GM23338 (cell line): ENCODE results near the gene SH3RF2. TPM values are rescaled to one million over a fixed set of nuclear protein-coding genes. Genes with fewer than 3 reads are reported as not detected.

ENCODE experiments used
- ATAC-seq: fragments of 200-7000 bp; cut with Tn5 transposase; 3 replicates; pipeline ENCODE4 v1.9.1; 2020
- DNase-seq: peaks from one replicate; pipeline ENCODE4 v3.0.0-alpha.2; 2015; ENCODE audit warnings: low spot score
- H2AFZ ChIP-seq: fragments of 200-600 bp; sonication (generic); 2 replicates; pipeline ENCODE4 v1.8.0; 2016; ENCODE audit warnings: antibody characterized with exemption, mild to moderate bottlenecking, moderate library complexity
- H3F3A ChIP-seq: fragments of 200-600 bp; sonication (generic); replicated peaks from 2 replicates; pipeline ENCODE4 v1.8.0; 2017; ENCODE audit warnings: antibody characterized with exemption, mixed run types, low read depth
- H3K27ac ChIP-seq: fragments of 200-600 bp; sonication (generic); 2 replicates; pipeline ENCODE4 v1.6.1; 2016; ENCODE audit warnings: low read depth
- H3K27me3 ChIP-seq: fragments of 200-600 bp; sonication (generic); 2 replicates; pipeline ENCODE4 v1.8.0; 2016; ENCODE audit warnings: mild to moderate bottlenecking, mixed run types, moderate library complexity; ENCODE audit not compliant: insufficient read depth
- H3K36me3 ChIP-seq: fragments of 200-600 bp; sonication (generic); 2 replicates; pipeline ENCODE4 v1.8.0; 2016; ENCODE audit warnings: mild to moderate bottlenecking; ENCODE audit not compliant: insufficient read depth
- H3K4me1 ChIP-seq: fragments of 200-600 bp; sonication (generic); 2 replicates; pipeline ENCODE4 v1.8.0; 2016; ENCODE audit warnings: mild to moderate bottlenecking, moderate library complexity; ENCODE audit not compliant: insufficient read depth
- H3K4me2 ChIP-seq: fragments of 200-600 bp; sonication (generic); 2 replicates; pipeline ENCODE4 v1.7.1; 2017; ENCODE audit warnings: mixed run types
- H3K4me3 ChIP-seq: fragments of 200-600 bp; sonication (generic); 2 replicates; pipeline ENCODE4 v1.6.1; 2016; ENCODE audit warnings: mixed run types
- H3K79me2 ChIP-seq: fragments of 200-600 bp; sonication (generic); replicated peaks from 2 replicates; pipeline ENCODE4 v1.8.0; 2017; ENCODE audit warnings: mild to moderate bottlenecking; ENCODE audit not compliant: insufficient read depth
- H3K9me2 ChIP-seq: fragments of 200-600 bp; sonication (generic); 2 replicates; pipeline ENCODE4 v1.8.0; 2017; ENCODE audit not compliant: insufficient read depth
- H4K20me1 ChIP-seq: fragments of 200-600 bp; sonication (generic); replicated peaks from 2 replicates; pipeline ENCODE4 v1.8.0; 2017; ENCODE audit warnings: mild to moderate bottlenecking; ENCODE audit not compliant: insufficient read depth
- H3K27ac Mint-ChIP-seq: 2 replicates; pipeline ENCODE4 v1.8.0; 2020; ENCODE audit warnings: inconsistent platforms, mild to moderate bottlenecking, moderate library complexity, mixed read lengths
- H3K27me3 Mint-ChIP-seq: 3 replicates; pipeline ENCODE4 v1.8.0; 2022; ENCODE audit warnings: low read depth, mild to moderate bottlenecking, moderate library complexity, mixed read lengths, inconsistent platforms; ENCODE audit not compliant: insufficient read depth, poor library complexity
- H3K36me3 Mint-ChIP-seq: 3 replicates; pipeline ENCODE4 v1.8.0; 2021; ENCODE audit warnings: low read depth, mild to moderate bottlenecking, inconsistent platforms, moderate library complexity, mixed read lengths
- H3K4me1 Mint-ChIP-seq: 3 replicates; pipeline ENCODE4 v1.8.0; 2020; ENCODE audit warnings: mild to moderate bottlenecking, inconsistent platforms, mixed read lengths
- H3K4me3 Mint-ChIP-seq: 3 replicates; pipeline ENCODE4 v1.8.0; 2021; ENCODE audit warnings: moderate library complexity, mild to moderate bottlenecking, inconsistent platforms, mixed read lengths
- H3K9me3 Mint-ChIP-seq: 3 replicates; pipeline ENCODE4 v1.8.0; 2020; ENCODE audit warnings: moderate library complexity, mild to moderate bottlenecking, inconsistent platforms, mixed read lengths
- EZH2 ChIP-seq: fragments of 200-600 bp; sonication (generic); IDR thresholded peaks from one replicate; pipeline ENCODE4 v1.8.0; 2017; ENCODE audit warnings: antibody characterized with exemption, mild to moderate bottlenecking, low read depth; ENCODE audit not compliant: unreplicated experiment
- JUNB ChIP-seq: IDR thresholded peaks from one replicate; pipeline ENCODE4 v1.6.1; 2016; ENCODE audit warnings: antibody characterized with exemption; ENCODE audit not compliant: unreplicated experiment
- NANOG ChIP-seq: IDR thresholded peaks from 2 replicates; pipeline ENCODE4 v1.6.1; 2016; ENCODE audit warnings: antibody characterized with exemption, borderline replicate concordance
- POLR2AphosphoS5 ChIP-seq: IDR thresholded peaks from 2 replicates; pipeline ENCODE4 v1.6.1; 2016; ENCODE audit warnings: antibody characterized with exemption, low read depth
- STAT1 ChIP-seq: IDR thresholded peaks from one replicate; pipeline ENCODE4 v1.6.1; 2016; ENCODE audit warnings: antibody characterized with exemption; ENCODE audit not compliant: unreplicated experiment
- ZNF114 ChIP-seq: fragments of 250-450 bp; sonication (Bioruptor Pico); IDR thresholded peaks from 2 replicates; pipeline ENCODE4 v1.5.0; 2020; ENCODE audit warnings: mild to moderate bottlenecking, moderate library complexity
- polyA plus RNA-seq: library from polyadenylated mRNA; unstranded; fragments of >200 nt; fragmentation: Nextera tagmentation; extraction: Ambion mirVana; gene quantifications from 2 replicates; pipeline ENCODE4 v1.2.1, GENCODE V29; 2016
- total RNA-seq: library from RNA; depleted of rRNA; stranded (reverse); fragments of >200 nt; shearing (Covaris generic); gene quantifications from 2 replicates; pipeline ENCODE4 v1.2.3, GENCODE V29; 2014
- TF ChIP-seq, protein P1 (sequence below): IDR thresholded peaks from one replicate; pipeline ENCODE4 v1.6.1; 2018; ENCODE audit warnings: antibody characterized with exemption; ENCODE audit not compliant: unreplicated experiment
- TF ChIP-seq, protein P2 (sequence below), 2 experiments: fragments of 200-600 bp in 1 of 2; sonication (generic) in 1 of 2; conservative IDR thresholded peaks; 2 replicates each; pipeline versions ENCODE4 v1.5.1 to v1.6.1; 2016 to 2017; ENCODE audit warnings: antibody characterized with exemption in 2 of 2, low read depth in 2 of 2, mild to moderate bottlenecking in 2 of 2, moderate library complexity in 1 of 2
- TF ChIP-seq, protein P3 (sequence below): IDR thresholded peaks from 2 replicates; pipeline ENCODE4 v1.6.1; 2016; ENCODE audit warnings: antibody characterized with exemption

The SH3RF2 gene
- total and polyA plus RNA-seq, 2 experiments from 2014 or later = 1.7 to 2.4 TPM

DNA sequence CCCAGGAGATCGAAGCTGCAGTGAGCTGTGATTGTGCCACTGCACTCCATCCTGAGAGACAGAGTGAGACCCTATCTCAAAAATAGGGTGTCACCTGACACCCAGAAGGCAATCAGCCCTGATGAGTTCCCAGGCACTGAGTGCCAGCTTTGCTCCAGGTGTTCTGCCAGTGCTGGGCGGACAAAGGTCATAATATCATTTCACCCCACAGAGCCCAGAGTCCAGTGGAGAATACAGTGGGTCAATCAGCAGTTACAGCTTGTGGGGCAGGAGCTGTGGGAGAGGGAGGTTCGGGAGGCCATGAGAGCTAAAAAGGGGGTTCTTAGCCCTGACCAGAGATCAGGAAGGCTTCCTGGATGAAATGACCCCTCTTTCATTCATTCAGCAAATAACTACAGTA is 24.4 kb upstream of the SH3RF2 start (continued):
- TF ChIP-seq JUNB (no peak), POLR2AphosphoS5 (no peak), NANOG (no peak), ZNF114 (CRISPR knock-in tag) (no peak), EZH2 (no peak), STAT1 (no peak)
- TF ChIP-seq, protein P1, sequence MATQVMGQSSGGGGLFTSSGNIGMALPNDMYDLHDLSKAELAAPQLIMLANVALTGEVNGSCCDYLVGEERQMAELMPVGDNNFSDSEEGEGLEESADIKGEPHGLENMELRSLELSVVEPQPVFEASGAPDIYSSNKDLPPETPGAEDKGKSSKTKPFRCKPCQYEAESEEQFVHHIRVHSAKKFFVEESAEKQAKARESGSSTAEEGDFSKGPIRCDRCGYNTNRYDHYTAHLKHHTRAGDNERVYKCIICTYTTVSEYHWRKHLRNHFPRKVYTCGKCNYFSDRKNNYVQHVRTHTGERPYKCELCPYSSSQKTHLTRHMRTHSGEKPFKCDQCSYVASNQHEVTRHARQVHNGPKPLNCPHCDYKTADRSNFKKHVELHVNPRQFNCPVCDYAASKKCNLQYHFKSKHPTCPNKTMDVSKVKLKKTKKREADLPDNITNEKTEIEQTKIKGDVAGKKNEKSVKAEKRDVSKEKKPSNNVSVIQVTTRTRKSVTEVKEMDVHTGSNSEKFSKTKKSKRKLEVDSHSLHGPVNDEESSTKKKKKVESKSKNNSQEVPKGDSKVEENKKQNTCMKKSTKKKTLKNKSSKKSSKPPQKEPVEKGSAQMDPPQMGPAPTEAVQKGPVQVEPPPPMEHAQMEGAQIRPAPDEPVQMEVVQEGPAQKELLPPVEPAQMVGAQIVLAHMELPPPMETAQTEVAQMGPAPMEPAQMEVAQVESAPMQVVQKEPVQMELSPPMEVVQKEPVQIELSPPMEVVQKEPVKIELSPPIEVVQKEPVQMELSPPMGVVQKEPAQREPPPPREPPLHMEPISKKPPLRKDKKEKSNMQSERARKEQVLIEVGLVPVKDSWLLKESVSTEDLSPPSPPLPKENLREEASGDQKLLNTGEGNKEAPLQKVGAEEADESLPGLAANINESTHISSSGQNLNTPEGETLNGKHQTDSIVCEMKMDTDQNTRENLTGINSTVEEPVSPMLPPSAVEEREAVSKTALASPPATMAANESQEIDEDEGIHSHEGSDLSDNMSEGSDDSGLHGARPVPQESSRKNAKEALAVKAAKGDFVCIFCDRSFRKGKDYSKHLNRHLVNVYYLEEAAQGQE = no peak
- TF ChIP-seq, protein P2, sequence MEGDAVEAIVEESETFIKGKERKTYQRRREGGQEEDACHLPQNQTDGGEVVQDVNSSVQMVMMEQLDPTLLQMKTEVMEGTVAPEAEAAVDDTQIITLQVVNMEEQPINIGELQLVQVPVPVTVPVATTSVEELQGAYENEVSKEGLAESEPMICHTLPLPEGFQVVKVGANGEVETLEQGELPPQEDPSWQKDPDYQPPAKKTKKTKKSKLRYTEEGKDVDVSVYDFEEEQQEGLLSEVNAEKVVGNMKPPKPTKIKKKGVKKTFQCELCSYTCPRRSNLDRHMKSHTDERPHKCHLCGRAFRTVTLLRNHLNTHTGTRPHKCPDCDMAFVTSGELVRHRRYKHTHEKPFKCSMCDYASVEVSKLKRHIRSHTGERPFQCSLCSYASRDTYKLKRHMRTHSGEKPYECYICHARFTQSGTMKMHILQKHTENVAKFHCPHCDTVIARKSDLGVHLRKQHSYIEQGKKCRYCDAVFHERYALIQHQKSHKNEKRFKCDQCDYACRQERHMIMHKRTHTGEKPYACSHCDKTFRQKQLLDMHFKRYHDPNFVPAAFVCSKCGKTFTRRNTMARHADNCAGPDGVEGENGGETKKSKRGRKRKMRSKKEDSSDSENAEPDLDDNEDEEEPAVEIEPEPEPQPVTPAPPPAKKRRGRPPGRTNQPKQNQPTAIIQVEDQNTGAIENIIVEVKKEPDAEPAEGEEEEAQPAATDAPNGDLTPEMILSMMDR (conservative IDR thresholded peaks at IDR 0.05; ENCODE audit: low read depth in 2 of 2) = no peak

DNA sequence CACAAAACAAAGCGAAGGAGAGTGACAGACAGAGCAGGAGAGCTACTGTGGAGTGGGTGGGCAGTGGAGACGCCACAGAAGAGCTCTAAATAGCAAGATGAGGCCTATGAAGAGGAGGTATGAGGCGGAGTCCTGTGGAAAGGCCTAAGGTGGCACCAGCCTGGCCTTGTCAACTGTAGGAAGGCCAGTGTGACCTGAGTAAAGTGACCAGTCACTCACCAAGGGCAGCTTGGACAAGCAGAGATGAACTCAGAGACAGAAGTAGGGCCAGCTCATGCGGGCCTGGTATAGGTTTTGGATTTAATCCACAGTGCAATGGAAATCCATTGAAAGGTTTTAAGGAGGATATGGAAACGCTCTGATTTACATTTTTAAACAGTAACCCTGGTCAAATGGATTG is 23.8 kb upstream of the SH3RF2 start:
- no peak overlapping the region for H3K4me2 ChIP-seq
- no peak overlapping the region for H3K4me3 ChIP-seq
- H3K9me2 ChIP-seq = peaks cover 10% of the 10 kb centered on the region; the same call in 1 of the 2 replicates
- no peaks in the 10 kb centered on the region for H3K36me3 Mint-ChIP-seq
- no peaks in the 10 kb centered on the region for H3K27me3 ChIP-seq
- no peaks in the 10 kb centered on the region for H3K9me3 Mint-ChIP-seq
- DNase-seq (no peak), ATAC-seq (no peak)
- H3K4me1 ChIP-seq = 0 out of 2 replicates have a peak, but pooled peaks cover 5% of the 10 kb centered on the region
- peaks cover 4% of the 10 kb centered on the region for H3K27me3 Mint-ChIP-seq
- no peak overlapping the region for H3K4me3 Mint-ChIP-seq
- H3F3A ChIP-seq = no peaks in the 10 kb centered on the region
- H3K27ac ChIP-seq = no peak overlapping the region
- no peaks in the 10 kb centered on the region for H4K20me1 ChIP-seq
- H3K79me2 ChIP-seq = no peaks in the 10 kb centered on the region
- no peak overlapping the region for H3K27ac Mint-ChIP-seq
- H2AFZ ChIP-seq = no peak overlapping the region
- peaks cover 7% of the 10 kb centered on the region for H3K4me1 Mint-ChIP-seq
- H3K36me3 ChIP-seq = no peaks in the 10 kb centered on the region
- TF ChIP-seq, protein P3, sequence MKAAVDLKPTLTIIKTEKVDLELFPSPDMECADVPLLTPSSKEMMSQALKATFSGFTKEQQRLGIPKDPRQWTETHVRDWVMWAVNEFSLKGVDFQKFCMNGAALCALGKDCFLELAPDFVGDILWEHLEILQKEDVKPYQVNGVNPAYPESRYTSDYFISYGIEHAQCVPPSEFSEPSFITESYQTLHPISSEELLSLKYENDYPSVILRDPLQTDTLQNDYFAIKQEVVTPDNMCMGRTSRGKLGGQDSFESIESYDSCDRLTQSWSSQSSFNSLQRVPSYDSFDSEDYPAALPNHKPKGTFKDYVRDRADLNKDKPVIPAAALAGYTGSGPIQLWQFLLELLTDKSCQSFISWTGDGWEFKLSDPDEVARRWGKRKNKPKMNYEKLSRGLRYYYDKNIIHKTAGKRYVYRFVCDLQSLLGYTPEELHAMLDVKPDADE = no peak
- TF ChIP-seq NANOG (no peak), EZH2 (no peak)
- TF ChIP-seq, protein P1 = no peak
